ENCODE results near the gene DHRS2. TPM values are rescaled to one million over a fixed set of nuclear protein-coding genes. Genes with fewer than 3 reads are reported as not detected.

The DHRS2 gene
- total RNA-seq, 2 experiments from 2014 or later: 1.1 to 1.5 TPM

DNA sequence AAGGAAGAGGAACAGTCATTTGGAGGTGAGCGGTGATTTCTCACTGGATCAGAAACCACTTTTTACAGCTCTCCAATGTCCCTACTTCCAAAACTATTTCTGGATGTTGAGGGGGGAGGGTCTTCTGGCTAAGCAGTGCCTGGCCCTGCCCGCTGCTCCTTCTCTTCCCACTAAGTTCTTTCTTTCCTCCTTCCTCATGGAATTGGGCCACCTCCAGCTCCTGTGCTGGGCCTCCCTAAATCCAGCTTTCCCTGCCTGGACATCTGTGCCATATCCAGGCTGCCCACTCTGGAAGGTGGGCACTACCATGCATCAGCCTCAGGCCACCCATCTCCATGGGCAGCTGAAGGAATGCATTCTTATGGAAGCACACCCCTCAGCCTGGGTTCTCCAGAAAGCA is 11.5 kb downstream of the DHRS2 start:
- ChIA-PET POLR2A (no interaction called here), CTCF (interaction anchor here (1.9 kb wide), 1 partner anchor 16 kb away, joined by 11 read pairs; no protein-coding TSS in a partner anchor)
- H3K27me3 Mint-ChIP-seq: peaks cover 3% of the 10 kb centered on the region
- no peak overlapping the region for H3K4me3 Mint-ChIP-seq
- no peaks in the 10 kb centered on the region for H3K36me3 Mint-ChIP-seq (ENCODE audit: low read depth)
- DNase-seq: no peak
- H3K27ac Mint-ChIP-seq: no peak overlapping the region
- peaks cover 14% of the 10 kb centered on the region for H3K4me1 Mint-ChIP-seq
- H3K9me3 Mint-ChIP-seq: no peaks in the 10 kb centered on the region

GRCh38 chr14:23648764-23649460 is 12.7 kb downstream of the DHRS2 start:
- peaks cover 3% of the 10 kb centered on the region for H3K27me3 Mint-ChIP-seq
- H3K9me3 Mint-ChIP-seq: no peaks in the 10 kb centered on the region
- POLR2A ChIA-PET: no interaction called here
- no peak overlapping the region for H3K27ac Mint-ChIP-seq
- H3K36me3 Mint-ChIP-seq (ENCODE audit: low read depth): no peaks in the 10 kb centered on the region
- peaks cover 14% of the 10 kb centered on the region for H3K4me1 Mint-ChIP-seq
- DNase-seq: no peak
- no peak overlapping the region for H3K4me3 Mint-ChIP-seq
- CTCF ChIA-PET: interaction anchor here (1.9 to 4.6 kb wide), 2 partner anchors 17 kb away, joined by 11 to 22 read pairs; no protein-coding TSS in a partner anchor

GRCh38 chr14:23650506-23650905 is 14.3 kb downstream of the DHRS2 start:
- no peaks in the 10 kb centered on the region for H3K9me3 Mint-ChIP-seq
- peaks cover 11% of the 10 kb centered on the region for H3K4me1 Mint-ChIP-seq
- no peak overlapping the region for H3K4me3 Mint-ChIP-seq
- no peaks in the 10 kb centered on the region for H3K36me3 Mint-ChIP-seq (ENCODE audit: low read depth)
- H3K27ac Mint-ChIP-seq: no peak overlapping the region
- CTCF ChIA-PET: interaction anchor here (1.3 to 4.6 kb wide), 2 partner anchors 18 to 62 kb away, joined by 3 to 22 read pairs; no protein-coding TSS in a partner anchor
- no peak for DNase-seq
- peaks cover 3% of the 10 kb centered on the region for H3K27me3 Mint-ChIP-seq
- POLR2A ChIA-PET: no interaction called here

DNA sequence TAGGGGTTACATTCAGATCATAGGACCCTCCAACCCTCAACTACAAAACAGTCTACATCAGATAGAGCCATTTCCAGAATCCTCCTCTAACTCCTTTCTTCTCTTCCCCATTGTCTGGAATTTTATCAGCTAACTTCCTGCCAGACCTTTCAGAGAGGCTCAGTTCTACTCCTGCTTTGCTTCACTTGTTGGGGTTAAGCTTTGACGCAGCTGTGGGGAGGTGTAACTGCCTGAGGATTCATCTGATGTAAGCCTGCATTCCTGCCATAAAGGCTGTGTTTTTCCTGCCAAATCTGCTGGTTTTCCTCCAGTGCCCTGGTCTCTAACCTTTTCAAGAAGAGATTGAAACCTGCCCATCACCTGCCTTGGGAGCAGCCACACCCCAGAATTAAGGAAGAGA is 16.9 kb downstream of the DHRS2 start:
- Mint-ChIP-seq H3K36me3 (ENCODE audit: low read depth) (no peaks in the 10 kb centered on the region), H3K9me3 (no peaks in the 10 kb centered on the region), H3K4me3 (no peak overlapping the region), H3K27me3 (peaks cover 3% of the 10 kb centered on the region), H3K4me1 (no peaks in the 10 kb centered on the region), H3K27ac (no peak overlapping the region)
- POLR2A ChIA-PET: no interaction called here
- no peak for DNase-seq
- CTCF ChIA-PET: interaction anchor here (4.6 kb wide), 1 partner anchor 21 kb away, joined by 22 read pairs; no protein-coding TSS in a partner anchor

DNA sequence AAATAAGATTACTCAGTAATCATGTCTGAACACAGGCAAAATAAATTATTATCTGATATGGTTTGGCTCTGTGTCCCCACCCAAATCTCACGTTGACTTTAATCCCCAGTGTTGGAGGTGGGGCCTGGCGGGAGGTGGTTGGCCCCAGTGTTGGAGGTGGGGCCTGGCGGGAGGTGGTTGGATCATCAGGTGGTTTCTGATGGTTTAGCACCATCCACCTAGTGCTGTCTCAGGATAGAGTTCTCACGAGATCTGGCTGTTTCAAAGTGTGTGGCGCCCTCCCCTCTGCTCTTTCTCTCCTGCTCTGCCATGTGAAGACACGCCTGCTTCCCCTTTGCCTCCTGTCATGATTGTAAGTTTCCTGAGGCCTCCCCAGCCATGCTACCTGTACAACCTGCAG is 18.1 kb downstream of the DHRS2 start:
- Mint-ChIP-seq H3K9me3 (no peaks in the 10 kb centered on the region), H3K4me1 (no peaks in the 10 kb centered on the region), H3K4me3 (no peak overlapping the region), H3K27ac (no peak overlapping the region), H3K36me3 (ENCODE audit: low read depth) (no peaks in the 10 kb centered on the region), H3K27me3 (peaks cover 3% of the 10 kb centered on the region)
- ChIA-PET CTCF (no interaction called here), POLR2A (no interaction called here)
- no peak for DNase-seq

DNA sequence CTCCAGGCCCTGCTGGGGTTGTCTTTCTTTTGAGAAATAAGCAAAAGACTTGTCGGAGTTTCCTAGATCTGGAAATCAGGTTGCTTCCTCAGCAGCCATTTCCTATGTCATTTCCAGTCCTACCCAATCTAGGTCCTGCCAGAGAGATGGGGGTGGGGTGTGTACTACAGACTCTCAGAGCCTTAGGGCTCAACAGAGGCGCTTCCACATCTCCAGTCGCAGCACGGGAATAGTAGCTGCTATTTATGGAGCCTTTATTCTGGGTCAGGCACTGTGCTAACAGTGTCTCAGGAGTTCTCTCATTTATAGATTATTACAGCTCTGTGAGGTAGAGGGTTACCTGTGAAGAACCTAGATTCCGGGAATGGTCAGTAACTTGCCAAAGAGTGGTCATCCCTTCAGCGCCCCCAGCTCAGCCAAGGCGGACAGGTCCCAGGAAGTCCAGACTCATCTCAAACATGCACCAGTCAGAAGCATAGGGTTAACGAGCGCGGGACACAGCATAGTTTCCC is 21.9 kb downstream of the DHRS2 start:
- H3K27me3 Mint-ChIP-seq: no peaks in the 10 kb centered on the region
- H3K36me3 Mint-ChIP-seq (ENCODE audit: low read depth): no peaks in the 10 kb centered on the region
- H3K9me3 Mint-ChIP-seq: no peaks in the 10 kb centered on the region
- H3K27ac Mint-ChIP-seq: no peak overlapping the region
- ChIA-PET POLR2A (no interaction called here), CTCF (interaction anchor here (1.9 kb wide), 1 partner anchor 26 kb away, joined by 9 read pairs; no protein-coding TSS in a partner anchor)
- no peak for DNase-seq
- H3K4me3 Mint-ChIP-seq: no peak overlapping the region
- H3K4me1 Mint-ChIP-seq: no peaks in the 10 kb centered on the region

DNA sequence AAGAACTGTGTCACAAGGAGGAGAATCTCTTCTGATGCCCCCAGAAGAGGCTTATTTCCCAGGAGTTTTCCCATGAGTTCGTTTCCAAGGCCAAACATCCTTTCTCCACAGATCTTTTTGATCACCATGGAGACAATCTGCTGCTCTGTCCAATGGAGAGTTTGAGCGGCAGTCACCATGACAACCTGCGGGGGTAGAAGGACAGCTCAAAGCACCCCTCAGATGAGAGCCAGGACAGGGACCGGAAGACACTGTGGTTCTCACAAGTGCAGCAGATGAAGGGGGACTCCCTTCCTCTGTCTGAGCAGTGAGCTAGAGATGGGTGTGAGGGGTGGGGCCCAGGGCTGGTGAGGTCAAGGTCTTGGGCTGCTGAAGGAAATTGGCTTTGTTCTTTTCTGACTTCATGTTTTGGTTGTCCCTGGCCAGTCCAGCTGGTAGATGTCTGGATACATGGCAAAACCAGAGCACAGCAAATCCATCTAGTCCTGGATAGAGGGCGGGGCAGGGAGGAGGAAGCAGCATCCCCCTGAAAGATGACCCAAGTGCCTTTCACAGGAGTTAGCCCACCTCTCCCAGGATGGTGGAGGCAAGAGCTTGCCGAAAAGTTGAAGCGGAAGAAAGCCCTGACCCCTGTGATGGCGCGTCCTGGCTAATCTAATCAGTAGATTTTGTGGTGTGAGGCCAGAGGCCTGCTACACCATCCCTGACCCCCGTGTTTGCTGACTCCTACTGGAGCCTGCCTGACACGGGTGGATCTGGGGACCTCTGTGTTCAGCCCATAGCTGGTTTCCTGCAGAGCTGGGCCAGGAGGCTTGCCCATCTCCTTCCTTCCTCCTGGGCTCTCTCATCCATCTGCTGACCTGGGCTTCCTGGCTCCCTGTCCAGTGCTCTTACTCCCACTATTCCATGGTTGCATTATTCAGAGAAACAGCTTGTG is 24.4 kb downstream of the DHRS2 start:
- no peak overlapping the region for H3K27ac Mint-ChIP-seq
- H3K9me3 Mint-ChIP-seq: no peaks in the 10 kb centered on the region
- no peak overlapping the region for H3K4me3 Mint-ChIP-seq
- CTCF ChIA-PET: interaction anchor here (1.0 to 1.9 kb wide), 3 partner anchors 29 to 72 kb away, joined by 3 to 6 read pairs (median 3); no protein-coding TSS in a partner anchor
- no peaks in the 10 kb centered on the region for H3K36me3 Mint-ChIP-seq (ENCODE audit: low read depth)
- peaks cover 1% of the 10 kb centered on the region for H3K27me3 Mint-ChIP-seq
- DNase-seq: no peak
- H3K4me1 Mint-ChIP-seq: no peaks in the 10 kb centered on the region
- POLR2A ChIA-PET: no interaction called here

GRCh38 chr14:23661542-23661941 is 25.4 kb downstream of the DHRS2 start:
- POLR2A ChIA-PET: no interaction called here
- Mint-ChIP-seq H3K4me3 (no peak overlapping the region), H3K36me3 (ENCODE audit: low read depth) (no peaks in the 10 kb centered on the region), H3K4me1 (no peaks in the 10 kb centered on the region), H3K27ac (no peak overlapping the region), H3K27me3 (peaks cover 1% of the 10 kb centered on the region), H3K9me3 (no peaks in the 10 kb centered on the region)
- DNase-seq: no peak
- CTCF ChIA-PET: interaction anchor here (1.4 to 1.9 kb wide), 2 partner anchors 30 to 51 kb away, joined by 3 to 6 read pairs; no protein-coding TSS in a partner anchor

DNA sequence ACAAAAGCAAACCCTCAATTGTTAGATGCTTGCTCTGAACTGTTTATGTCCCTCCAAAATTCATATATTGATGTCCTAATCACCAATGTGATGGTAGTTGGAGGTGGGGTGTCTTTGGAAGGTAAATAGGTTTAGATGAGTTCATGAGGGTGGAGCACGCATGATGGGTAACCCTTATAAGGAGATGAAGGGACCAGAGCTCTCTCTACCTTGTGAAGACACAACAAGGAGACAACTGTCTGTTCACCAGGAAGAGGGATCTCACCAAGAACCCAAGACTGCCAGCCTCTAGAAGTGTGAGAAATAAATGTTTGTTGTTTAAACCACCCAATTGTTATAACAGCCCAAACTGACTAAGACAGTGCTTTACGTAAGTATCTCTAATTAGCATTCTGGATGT is 27.0 kb downstream of the DHRS2 start:
- no peak overlapping the region for H3K27ac Mint-ChIP-seq
- H3K27me3 Mint-ChIP-seq: peaks cover 7% of the 10 kb centered on the region
- no peaks in the 10 kb centered on the region for H3K9me3 Mint-ChIP-seq
- ChIA-PET POLR2A (no interaction called here), CTCF (interaction anchor here (0.6 to 1.5 kb wide), 3 partner anchors 31 to 61 kb away, joined by 3 to 7 read pairs (median 3); no protein-coding TSS in a partner anchor)
- DNase-seq: no peak
- H3K36me3 Mint-ChIP-seq (ENCODE audit: low read depth): no peaks in the 10 kb centered on the region
- H3K4me1 Mint-ChIP-seq: no peaks in the 10 kb centered on the region
- H3K4me3 Mint-ChIP-seq: no peak overlapping the region

GRCh38 chr14:23663711-23664110 is 27.5 kb downstream of the DHRS2 start:
- no peak overlapping the region for H3K27ac Mint-ChIP-seq
- no peaks in the 10 kb centered on the region for H3K9me3 Mint-ChIP-seq
- no peak overlapping the region for H3K4me3 Mint-ChIP-seq
- H3K36me3 Mint-ChIP-seq (ENCODE audit: low read depth): no peaks in the 10 kb centered on the region
- H3K4me1 Mint-ChIP-seq: no peaks in the 10 kb centered on the region
- POLR2A ChIA-PET: no interaction called here
- H3K27me3 Mint-ChIP-seq: peaks cover 7% of the 10 kb centered on the region
- CTCF ChIA-PET: interaction anchor here (0.6 to 1.5 kb wide), 2 partner anchors 32 to 61 kb away, joined by 3 to 7 read pairs; no protein-coding TSS in a partner anchor
- no peak for DNase-seq

DNA sequence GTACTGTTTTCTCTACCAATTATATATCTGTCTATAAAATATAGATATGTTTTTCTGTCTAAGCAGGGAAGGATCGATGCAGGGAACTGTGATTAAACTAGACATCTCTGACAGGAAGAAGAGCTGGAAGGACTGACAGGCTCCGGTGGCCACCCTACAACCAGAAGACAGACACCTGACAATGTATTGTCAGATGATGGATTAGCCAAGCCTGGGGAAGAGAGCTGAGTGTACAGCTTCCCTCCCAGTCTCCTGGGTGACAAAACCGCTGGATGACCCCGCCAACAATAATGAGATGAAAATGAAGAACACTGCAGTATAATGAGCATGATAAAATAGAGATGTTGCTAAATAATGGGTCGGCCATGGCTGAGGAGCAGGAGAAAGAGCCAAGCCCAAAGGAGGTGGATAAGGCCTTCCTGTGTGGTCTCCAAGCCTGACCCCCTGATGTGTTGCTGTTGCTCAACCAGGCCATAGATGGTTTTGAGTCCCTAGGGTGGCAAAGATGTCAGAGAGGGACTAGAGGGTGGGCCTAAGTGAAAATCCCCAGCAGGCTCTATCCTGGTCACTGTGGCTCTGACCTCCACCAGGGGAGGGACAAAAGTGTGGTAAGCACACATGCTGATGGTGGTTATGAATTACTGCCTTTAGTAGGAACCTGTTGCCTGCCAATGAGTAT is 28.2 kb downstream of the DHRS2 start:
- H3K27me3 Mint-ChIP-seq: peaks cover 7% of the 10 kb centered on the region
- H3K27ac Mint-ChIP-seq: no peak overlapping the region
- no peaks in the 10 kb centered on the region for H3K9me3 Mint-ChIP-seq
- no peak for DNase-seq
- ChIA-PET CTCF (interaction anchor here (1.5 to 1.9 kb wide), 2 partner anchors 32 to 246 kb away, joined by 7 to 12 read pairs; no protein-coding TSS in a partner anchor), POLR2A (no interaction called here)
- H3K36me3 Mint-ChIP-seq (ENCODE audit: low read depth): no peaks in the 10 kb centered on the region
- H3K4me3 Mint-ChIP-seq: no peak overlapping the region
- H3K4me1 Mint-ChIP-seq: no peaks in the 10 kb centered on the region

DNA sequence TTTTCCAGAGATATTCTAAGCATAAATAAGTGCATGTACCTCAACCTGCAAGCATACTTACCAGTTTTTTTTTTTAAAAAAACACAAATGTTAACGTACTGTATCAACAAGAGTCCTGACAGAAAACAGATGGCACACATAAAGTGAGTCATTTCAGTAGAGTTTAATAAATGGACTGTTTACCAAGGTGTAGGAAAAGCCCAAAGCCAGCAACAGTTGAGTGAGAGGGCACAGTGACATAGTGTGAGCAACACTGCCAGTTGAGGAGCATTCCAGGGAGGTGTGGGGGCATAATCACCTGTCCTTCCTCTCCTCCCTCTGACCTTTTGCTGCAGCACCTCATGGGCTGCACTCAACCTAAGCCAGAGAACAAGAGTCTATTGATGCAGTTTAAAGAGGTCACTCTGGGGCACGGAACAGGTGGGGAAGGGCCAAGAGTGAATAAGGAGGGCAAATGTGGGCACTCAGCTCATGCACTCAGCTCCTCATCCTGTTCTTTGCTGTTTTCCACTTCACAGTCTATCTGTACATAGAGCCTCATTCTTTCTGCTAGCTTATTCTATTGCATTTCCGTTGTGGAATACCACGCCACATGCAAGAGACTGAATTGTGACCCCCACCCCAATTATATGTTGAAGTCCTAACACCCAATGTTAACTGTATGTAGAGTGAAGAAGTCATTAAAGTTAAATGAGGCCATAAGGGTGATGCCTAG is 29.3 kb downstream of the DHRS2 start:
- no peak overlapping the region for H3K27ac Mint-ChIP-seq
- no peaks in the 10 kb centered on the region for H3K9me3 Mint-ChIP-seq
- H3K4me1 Mint-ChIP-seq: no peaks in the 10 kb centered on the region
- ChIA-PET CTCF (interaction anchor here (0.6 to 2.6 kb wide), 13 partner anchors 13 to 288 kb away, joined by 3 to 24 read pairs (median 4); partner anchors contain the start of gene DHRS4), POLR2A (no interaction called here)
- H3K4me3 Mint-ChIP-seq: no peak overlapping the region
- DNase-seq: no peak
- peaks cover 7% of the 10 kb centered on the region for H3K27me3 Mint-ChIP-seq
- H3K36me3 Mint-ChIP-seq (ENCODE audit: low read depth): no peaks in the 10 kb centered on the region

Measured in activated CD4-positive, alpha-beta memory T cell treated with anti-CD3 and anti-CD28 coated beads, Interleukin-2, amount 10 ng/mL, durations not matched to agents 7 days and 5 days (primary cell).